Kidney glomerular epithelial cell (primary cell): ENCODE results near the gene ITGB3.
"Not testable (repeated sequence)": the region's sequence is repeated elsewhere in the genome, so short reads cannot be mapped to it uniquely, and the experiment has no call there.

Experiments
- DNase-seq: peaks from one replicate; lab custom pipeline; 2025; lab: John Stamatoyannopoulos, UW

The ITGB3 gene

DNA sequence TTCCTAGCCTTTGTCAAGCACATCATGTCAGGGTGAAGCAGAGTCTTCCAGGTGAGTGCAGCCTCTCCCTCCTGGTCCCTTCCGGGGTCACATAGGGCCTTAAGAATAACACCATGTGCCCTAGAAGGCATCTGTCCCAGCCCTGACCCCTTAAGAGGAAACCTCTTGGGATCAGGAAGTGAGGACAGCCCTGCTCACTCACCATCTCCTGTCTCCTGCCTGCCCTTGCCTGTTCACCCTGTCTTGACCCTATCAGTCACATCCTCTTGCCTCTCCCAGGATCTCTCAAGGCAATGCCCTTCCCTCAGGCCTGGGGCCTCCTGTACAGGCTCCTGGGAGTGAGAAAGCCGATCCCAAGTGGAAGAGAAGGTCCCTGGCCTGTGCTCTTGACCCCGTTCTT lies 30.6 kb upstream of the ITGB3 start:
- no peak for DNase-seq

DNA sequence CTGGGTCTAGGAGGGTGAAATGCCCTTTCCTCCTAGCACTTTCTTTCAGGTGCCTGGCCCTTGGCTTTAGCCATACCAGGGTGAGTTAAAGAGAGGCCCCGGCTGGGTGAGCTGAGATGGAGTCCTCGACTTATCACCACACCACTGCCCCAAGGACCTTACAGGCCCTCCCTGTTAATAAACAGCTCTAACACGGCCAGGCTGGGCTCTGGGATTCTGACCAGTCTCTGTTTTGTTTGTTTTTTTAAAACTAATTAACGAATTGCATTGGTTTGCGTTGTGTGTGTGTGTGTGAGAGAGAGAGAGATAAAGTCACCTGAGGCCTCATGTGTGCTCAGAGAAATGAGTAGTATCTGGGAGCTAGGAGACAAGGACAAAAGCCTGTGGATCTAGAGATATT lies 30.2 kb upstream of the ITGB3 start:
- DNase-seq: no peak

DNA sequence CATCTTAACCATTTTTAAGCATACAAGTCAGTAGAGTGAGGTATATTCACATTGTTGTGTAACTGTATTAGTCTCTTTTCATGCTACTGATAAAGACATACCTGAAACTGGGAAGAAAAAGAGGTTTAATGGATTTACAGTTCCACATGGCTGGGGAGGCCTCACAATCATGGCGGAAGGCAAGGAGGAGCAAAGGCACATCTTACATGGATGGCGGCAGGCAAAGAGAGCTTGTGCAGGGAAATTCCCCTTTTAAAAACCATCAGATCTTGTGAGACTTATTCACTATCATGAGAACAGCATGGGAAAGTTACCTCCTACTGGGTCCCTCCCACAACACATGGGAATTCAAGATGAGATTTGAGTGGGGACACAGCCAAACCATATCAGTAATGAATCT lies 29.6 kb upstream of the ITGB3 start:
- DNase-seq: not testable (repeated sequence)

DNA sequence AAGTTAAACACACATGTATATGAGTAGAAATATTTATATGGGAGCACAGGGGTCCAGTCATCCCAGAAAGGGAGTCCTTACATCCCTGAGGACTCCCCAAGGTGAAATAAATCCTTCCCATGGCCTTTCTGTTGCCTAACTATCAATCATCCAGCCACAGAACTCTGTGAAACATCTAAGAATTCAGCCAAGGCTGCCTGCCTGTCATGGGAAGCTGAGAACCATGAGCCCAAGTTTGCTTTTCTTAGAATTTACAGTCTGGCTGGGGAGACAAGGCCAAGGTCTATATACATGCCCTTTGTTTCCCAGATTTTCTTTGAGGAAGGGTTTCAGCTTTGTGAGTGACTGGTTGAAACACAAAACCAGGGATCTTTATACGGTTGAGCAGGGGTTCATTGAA lies 28.7 kb upstream of the ITGB3 start:
- no peak for DNase-seq

DNA sequence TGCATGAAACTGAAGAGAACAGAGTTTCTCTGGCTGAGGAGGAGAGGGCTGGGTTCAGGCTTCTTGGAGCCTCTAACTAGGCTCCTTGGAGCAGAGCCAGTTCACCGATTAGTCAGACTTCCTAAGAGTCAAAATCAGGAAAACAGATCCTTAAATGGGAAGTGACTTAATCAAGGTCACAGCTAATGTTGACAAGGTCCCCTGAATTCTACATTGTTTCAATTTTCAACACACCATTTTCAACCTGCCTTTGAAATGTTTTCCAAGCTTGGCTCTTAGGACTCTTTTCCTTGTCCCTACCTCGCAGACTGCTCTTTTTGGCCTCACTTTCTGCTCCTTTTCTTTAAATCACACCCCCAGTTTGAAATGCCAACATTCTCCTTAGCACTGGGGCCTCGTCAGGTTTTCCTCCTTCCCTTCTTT lies 28.2 kb upstream of the ITGB3 start:
- DNase-seq: peak; percentile 76

DNA sequence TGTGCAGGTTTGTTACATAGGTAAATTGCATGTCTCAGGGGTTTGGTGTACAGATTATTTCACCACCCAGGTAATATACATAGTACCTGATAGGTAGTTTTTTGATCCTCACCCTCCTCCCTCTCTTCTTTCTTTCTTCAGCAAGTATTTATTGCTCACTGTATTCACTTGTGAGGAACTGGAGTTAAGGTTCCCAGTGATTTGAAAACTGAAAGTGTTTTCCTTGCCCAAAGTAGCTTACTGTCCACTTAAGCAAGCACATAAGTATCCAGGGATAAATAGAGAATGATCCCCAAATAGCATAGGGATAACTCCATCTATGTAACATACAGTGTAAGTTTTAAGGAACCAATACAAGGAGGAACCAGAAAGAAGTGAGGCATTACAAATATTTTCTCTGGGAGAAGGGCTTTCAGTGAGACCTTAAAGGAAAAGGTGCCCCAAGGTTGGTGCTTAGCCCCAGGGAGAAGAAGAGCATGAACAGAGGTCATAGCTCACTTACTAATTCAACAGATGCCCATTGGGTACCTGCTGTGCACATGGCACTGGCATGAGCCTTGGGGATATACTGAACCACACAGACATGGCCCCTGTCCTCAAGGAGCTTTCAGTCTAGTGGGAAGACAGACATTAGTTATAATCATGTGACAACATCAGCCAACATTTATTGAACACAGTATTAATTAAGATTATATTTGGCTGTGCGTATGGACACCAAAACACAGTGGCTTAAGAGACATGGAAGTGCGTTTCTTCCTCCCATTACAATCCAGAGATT lies 27.5 kb upstream of the ITGB3 start:
- DNase-seq: no peak

DNA sequence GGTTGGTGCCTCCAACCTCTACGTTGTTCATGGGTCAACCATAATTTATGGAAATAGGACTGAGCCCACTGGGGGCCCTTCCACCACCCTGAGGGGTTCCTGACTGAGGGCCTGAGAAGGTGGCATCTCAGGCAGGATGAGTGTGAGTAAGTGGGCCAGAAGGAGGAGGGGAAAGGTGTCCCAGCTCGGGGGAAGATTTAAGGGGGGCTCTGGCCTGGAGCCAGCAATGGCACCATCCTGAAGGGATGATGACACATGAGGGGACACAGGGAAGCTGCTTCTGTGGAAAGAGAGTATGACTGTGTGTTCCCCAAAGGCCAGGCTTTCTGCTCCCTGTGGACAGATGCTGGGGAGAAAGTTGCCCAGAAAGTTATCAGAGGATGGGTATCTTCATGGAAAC lies 25.8 kb upstream of the ITGB3 start:
- DNase-seq: no peak

DNA sequence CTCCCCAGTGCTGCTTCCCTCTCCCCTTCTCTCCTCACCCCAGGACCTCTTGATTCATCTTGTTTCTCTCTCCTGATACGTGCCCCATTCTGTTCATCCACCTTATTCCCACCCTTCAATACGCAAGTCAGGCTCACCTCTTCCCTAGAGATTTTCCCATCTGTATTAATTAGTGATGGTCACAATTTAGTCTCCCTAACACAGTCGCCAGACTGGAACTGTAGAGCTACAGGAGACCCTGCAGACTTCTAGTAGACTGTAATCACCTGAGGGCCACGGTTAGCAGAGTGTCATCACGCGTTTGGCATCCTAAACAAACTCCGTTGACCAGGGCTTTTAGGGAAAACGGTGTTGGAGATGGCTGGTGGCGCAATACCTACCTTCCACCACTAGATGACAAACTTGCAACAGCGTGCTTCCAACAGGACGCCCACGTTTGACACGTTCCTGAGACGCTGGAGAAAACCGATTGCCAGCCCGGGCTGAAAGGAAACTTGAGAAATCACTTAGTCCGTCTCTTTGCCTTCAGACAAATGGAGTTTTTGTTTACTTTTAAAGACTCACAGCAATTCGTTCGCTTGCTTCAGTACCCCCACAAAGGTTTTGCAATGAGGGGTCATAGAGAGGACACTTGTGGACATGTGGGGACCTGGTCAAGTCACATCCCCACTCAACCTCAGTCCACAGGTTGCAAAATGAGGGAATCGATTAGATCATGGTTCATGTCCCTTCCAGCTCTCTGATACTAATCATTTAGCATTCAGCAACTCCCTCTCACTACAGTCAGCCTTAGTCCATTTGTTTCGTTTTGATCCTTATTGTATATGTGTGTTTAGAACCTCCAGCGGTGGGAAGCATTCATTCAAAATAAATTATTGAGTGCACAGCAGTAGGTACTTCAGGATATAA lies 23.8 kb upstream of the ITGB3 start:
- peak; percentile 91 for DNase-seq

DNA sequence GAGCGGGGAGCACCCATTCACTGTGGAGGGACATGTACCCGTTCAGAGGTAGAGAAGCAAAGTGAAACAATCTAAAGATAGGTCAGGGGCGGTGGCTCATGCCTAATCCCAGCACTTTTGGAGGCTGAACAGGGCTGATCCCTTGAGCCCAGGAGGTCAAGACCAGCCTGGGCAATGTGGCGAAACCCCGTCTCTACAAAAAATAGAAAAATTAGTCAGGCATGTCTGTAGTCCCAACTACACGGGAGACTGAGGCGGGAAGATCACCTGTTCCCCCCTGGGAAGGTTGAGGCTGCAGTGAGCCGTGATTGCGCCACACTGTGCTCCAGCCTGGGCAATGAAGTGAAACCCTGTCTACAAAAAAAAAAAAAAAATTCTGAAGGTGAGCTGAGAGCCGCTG lies 22.8 kb upstream of the ITGB3 start:
- DNase-seq: peak; percentile 46

DNA sequence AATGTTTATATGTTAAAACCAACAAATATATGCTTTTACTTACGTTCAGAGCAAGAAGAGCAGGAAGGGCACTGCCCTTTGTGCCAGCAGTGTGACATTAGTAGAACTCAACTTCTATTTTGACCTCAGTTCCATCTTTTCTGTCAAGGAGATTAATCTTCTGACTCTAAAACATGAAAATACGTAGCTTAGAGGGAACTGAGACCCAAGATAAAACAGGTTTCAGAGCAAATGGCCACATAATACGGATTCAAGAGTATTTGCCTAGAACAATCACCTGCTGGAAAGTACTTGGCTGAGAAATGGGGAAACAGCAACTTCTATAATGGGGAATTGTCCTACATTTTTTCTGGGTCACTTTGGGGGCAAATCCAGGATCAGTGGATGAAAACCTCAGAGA lies 22.3 kb upstream of the ITGB3 start:
- no peak for DNase-seq

DNA sequence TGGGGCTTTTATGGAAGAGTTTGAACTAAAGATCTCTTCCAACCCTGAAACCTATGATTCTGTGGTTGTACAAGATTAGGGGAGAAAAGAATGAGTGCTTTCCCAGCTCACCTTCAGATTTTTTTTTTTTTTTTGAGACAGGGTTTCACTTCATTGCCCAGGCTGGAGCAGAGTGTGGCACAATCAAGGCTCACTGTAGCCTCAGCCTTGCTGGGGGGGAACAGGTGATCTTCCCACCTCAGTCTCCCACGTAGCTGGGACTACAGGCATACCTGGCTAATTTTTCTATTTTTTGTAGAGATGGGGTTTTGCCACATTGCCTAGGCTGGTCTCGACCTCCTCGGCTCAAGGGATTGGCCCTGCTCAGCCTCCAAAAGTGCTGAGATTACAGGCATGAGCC lies 21.8 kb upstream of the ITGB3 start:
- DNase-seq: no peak

DNA sequence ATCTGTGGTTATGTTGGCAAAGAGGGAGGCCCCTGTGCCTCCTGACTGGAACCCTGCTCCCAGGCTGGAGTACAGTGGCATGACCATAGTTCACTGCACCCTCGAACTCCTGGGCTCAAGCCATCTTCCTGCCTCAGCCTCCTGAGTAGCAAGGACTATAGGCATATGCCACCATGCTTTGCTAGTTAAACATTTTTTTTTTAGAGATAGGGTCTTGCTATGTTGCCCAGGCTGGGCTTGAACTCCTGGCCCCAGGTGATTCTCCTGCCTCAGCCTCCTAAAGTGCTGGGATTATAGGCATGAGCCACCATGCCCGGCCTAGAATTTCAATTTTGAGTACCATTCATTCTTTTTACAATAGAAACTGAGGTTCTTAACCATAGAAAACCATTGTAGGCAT lies 21.2 kb upstream of the ITGB3 start:
- DNase-seq: no peak

DNA sequence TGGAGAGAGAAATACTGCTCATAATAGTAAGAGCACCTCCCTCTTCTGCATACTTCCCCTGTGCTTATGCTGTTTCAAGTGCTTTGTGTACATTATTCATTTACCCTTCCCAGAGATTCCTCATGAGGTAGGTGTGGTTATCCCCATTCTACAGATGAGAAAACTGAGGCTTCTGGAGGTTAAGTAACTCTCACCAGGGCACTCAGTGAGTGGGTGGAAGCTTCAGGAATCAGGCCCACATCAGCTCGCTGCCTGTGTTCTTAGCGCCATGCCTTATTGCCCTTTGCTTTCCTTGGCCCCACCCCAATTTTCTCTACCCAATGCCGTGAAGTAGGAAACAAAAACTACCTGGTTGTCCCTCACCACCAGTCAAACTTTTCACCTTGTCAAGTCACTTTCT lies 18.1 kb upstream of the ITGB3 start:
- DNase-seq: no peak

DNA sequence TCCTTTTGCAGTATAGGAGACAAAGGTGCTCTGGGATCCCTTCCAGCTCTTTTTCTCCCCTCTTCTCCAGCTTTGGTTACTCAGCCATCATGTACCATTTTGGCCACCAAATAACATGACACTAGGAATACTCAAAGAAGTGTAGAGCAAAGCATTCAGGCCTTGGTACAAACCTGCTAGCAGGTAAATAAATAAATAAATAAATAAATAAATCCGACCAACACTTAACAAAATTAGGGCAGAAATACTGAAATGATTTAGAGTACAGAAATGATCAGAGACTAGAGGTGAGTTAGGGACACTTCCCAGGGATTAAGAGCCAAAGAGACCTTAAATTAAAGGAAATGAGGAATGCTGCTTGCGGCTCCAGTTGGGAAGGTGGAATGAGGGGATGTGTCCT lies 17.7 kb upstream of the ITGB3 start:
- no peak for DNase-seq

DNA sequence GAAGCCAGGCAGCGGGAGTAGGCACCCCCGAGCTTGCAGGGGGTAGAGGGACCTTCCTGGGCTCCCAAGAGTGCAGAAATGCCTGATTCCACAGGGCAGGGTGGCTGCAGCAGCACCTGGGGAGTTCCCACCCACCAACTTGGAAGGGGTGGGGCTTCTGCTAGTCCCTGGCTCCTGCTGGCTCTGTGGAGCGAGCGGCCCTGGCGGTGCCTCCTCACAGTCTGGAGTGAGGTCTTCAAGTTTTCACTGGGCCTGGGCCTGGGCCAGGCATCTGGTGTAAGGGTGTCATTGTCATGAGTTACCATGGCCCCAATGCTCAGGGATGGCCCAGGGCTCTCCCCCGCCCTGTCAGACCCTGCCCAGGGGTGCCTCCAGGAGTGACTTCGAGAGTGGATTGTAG lies 15.8 kb upstream of the ITGB3 start:
- DNase-seq: no peak

DNA sequence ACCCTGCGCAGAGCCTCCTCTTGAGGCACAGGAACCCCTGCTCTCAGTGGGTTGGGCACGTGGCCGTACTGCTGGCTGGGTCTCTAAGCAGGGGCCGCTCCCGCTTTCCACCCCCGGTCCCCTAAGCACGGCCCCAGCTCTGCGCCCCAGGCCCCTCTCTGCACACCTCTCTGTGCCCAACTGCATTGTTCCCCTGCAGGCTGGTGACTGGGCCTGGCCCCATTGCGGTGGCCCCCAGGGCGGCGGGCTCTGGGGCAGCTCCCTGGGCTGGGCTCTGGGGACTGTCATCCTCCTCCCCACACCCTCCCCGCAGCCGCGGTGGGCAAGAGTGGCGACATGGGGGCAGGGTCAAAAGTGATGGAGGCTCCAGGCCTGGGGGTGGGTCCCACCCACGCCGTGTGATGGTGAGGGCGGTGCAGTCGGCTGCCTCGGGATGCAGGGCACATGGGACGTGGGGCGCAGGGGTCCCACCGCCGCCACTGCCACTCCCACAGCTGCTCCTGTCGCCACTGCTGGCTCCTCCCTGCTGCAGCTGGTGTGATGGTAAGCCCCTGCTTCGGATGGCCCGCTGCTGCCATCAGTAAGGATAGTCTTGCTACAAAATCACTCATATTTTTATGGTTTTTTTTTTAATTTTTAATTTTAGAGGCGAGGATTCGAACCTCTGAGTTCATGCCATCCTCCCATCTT lies 15.2 kb upstream of the ITGB3 start:
- DNase-seq: no peak

DNA sequence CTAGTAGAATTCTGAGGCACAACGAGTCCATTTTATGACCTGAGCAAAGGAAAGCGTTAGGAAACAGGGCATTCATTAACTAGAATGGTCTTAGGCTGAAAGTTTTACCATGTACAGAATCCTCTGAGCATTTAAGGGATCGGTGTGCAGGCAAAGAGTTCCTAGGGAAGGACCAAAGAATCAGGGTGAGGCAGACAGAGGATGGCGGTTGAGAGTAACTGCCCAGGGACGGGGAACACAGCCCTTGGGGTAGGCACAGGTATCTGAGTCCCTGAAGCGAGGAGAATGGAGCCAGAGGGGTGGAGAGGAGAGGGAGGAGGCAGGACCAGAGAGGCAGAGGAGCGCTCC lies 14.0 kb upstream of the ITGB3 start:
- DNase-seq: no peak

DNA sequence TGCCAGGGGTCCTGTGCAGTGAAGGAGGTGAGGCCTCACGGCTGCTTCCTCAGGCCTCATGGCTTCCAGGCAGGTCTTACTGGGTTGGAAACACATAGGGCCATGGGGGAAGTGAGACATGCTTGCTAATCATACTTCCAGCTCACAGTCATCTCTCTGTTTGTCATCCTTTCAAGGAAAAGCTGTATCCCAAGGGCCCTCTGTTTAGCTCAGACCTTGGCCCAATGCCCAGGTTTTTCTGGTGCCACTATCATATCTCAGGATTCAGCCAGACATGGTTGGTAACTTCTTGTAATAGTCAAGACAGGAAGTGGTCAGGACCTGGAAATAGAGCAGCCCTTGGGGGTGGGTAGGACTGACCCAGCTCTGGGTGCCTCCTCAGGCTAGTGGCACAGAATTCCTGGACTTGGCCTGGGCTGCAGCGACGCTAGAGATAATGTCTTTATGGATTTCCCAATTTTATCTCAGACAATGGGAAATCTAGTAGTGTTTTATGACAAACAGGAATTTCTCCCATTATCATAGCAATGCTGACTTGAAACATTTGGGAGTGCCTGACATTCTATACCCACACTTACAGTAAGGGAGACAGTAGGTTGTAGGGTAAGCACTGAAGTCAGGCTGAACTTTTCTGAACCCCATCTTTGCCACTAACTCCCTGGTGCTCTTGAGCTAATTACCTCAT lies 13.5 kb upstream of the ITGB3 start:
- peak; percentile 98 for DNase-seq

DNA sequence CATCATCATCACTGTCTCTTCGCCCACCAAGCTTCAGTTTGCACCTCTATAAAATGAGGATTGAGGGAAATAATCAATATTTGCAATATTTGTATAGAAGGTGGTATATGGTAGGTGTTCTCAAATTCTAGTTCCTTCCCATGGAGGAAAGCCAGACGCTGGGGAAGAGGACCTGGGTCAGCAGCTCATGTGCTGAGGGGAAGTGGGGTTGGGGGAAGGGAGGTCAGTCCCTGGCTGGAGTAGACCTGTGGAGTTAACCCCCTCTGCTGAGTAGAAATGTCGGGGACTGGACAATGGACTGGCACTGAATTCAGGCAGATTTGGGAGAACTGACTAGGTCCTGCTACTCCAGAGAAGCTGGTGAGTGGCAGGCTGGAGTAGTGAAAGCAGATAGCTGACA lies 12.8 kb upstream of the ITGB3 start:
- DNase-seq: no peak

DNA sequence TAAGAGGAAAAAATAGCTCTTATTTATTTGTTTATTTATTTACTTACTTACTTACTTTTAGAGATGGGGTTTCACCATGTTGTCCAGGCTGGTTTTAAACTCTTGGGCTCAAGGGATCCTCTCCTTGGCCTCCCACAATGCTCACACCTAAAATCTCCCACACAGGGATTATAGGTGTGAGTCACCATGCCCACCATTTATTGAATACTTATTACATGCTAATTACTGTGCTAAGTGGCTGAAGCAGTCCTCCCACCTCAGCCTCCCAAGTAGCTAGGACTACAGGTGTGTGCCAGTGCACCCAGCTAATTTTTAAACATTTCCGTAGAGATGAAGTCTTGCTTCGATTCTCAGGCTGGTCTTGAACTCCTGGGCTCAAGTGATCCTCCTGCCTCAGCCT lies 11.0 kb upstream of the ITGB3 start:
- no peak for DNase-seq

DNA sequence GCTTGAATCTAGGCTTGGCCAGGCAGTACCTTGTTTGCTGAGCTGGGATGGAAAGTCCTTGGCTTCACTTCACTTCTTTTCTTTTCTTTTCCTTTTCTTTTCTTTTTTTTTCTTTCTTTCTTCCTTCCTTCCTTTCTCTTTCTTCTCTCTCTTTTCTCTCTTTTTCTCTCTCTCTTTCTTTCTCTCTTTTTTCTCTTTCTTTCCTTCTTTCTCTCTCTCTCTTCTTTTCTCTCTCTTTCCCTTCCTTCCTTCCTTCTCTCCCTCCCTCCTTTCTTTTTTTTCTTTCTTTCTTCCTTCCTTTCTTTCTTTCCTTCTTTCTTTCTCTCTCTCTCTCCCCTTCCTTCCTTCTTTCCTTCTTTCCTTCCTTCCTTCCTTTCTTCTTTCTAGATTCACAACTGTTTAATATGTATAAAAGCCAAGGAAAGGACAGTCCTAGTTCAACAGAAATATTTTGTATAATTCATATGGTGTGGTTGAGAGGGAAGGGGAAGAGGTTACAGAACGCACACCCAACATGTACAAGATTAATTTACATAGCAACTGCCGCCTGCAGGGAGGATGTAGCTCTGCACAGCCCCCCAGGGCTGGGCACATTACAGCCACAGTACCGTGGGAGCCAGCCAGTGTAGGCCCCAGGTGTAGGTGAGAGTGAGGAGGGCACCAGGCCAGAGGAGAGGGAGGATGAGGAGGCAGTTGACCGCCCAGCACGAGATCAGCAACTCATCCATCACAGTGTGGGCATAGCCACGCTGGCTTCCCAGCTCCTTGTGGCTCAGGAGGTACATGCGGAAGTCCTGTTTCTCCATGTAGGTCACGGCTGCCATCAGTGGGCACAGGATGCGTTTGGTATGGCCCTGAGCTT lies 9.7 kb upstream of the ITGB3 start:
- no peak for DNase-seq
